Activated naive CD4-positive, alpha-beta T cell treated with anti-CD3 and anti-CD28 coated beads for 36 hours (primary cell): Measurements from ENCODE around the gene LCLAT1. TPM values are rescaled to one million over a fixed set of nuclear protein-coding genes. Genes with fewer than 3 reads are reported as not detected.
"Not testable (repeated sequence)": the region's sequence is repeated elsewhere in the genome, so short reads cannot be mapped to it uniquely, and the experiment has no call there.

Source experiments
- CTCF ChIA-PET: fragments of 350-600 bp; sonication (Branson Sonifier 250); formaldehyde crosslinking; loops from one replicate; lab custom pipeline; 2021; ENCODE audit warnings: antibody characterized with exemption; lab: Charles Lee
- DNase-seq: peaks from one replicate; pipeline ENCODE4 v3.0.0-alpha.2; 2020
- H3K27ac Mint-ChIP-seq: one replicate; pipeline ENCODE4 v1.8.0; 2021; ENCODE audit warnings: mild to moderate bottlenecking, mixed read lengths
- H3K27me3 Mint-ChIP-seq: one replicate; pipeline ENCODE4 v1.8.0; 2021; ENCODE audit warnings: low read depth, mixed read lengths
- H3K36me3 Mint-ChIP-seq: one replicate; pipeline ENCODE4 v1.8.0; 2021; ENCODE audit warnings: low read depth, mixed read lengths
- H3K4me1 Mint-ChIP-seq: one replicate; pipeline ENCODE4 v1.8.0; 2021; ENCODE audit warnings: low read depth, mixed read lengths
- H3K4me3 Mint-ChIP-seq: one replicate; pipeline ENCODE4 v1.8.0; 2021; ENCODE audit warnings: mild to moderate bottlenecking, moderate library complexity, mixed read lengths
- H3K9me3 Mint-ChIP-seq: one replicate; pipeline ENCODE4 v1.8.0; 2021; ENCODE audit warnings: mixed read lengths
- intact Hi-C: fragments of 100-400 bp; cut with micrococcal nuclease; formaldehyde crosslinking; loops from one replicate; pipeline ENCODE4 v1.15.1; 2023
- total RNA-seq, 2 experiments: library from RNA; stranded (reverse); gene quantifications; one replicate each; pipeline ENCODE4 v1.2.3, GENCODE V29; 2021

The LCLAT1 gene
- total RNA-seq, 2 experiments from 2014 or later: 18.8 to 22.8 TPM

- H3K9me3 Mint-ChIP-seq, DNase-seq, H3K4me3 Mint-ChIP-seq, CTCF ChIA-PET, H3K27ac Mint-ChIP-seq, intact Hi-C loops, H3K27me3 Mint-ChIP-seq: not testable (repeated sequence)
- peaks cover 11% of the 10 kb centered on the region for H3K36me3 Mint-ChIP-seq
- H3K4me1 Mint-ChIP-seq: peaks cover 24% of the 10 kb centered on the region
Measured at GRCh38 chr2:30513649-30514048, 66.6 kb downstream of the LCLAT1 start.

- H3K27me3 Mint-ChIP-seq: no peaks in the 10 kb centered on the region
- CTCF ChIA-PET: no interaction called here
- H3K27ac Mint-ChIP-seq: no peak overlapping the region
- intact Hi-C loops: no loop called here
- no peak overlapping the region for H3K4me3 Mint-ChIP-seq
- peaks cover 22% of the 10 kb centered on the region for H3K4me1 Mint-ChIP-seq
- DNase-seq: no peak
- H3K9me3 Mint-ChIP-seq: peaks cover 11% of the 10 kb centered on the region
- peaks cover 17% of the 10 kb centered on the region for H3K36me3 Mint-ChIP-seq
Measured at GRCh38 chr2:30514134-30514847, 67.2 kb downstream of the LCLAT1 start.

GRCh38 chr2:30514848-30515435 lies 67.9 kb downstream of the LCLAT1 start:
- H3K4me1 Mint-ChIP-seq: peaks cover 21% of the 10 kb centered on the region
- no peak for DNase-seq
- peaks cover 23% of the 10 kb centered on the region for H3K36me3 Mint-ChIP-seq
- intact Hi-C loops: no loop called here
- CTCF ChIA-PET: no interaction called here
- H3K9me3 Mint-ChIP-seq: peaks cover 18% of the 10 kb centered on the region
- no peak overlapping the region for H3K4me3 Mint-ChIP-seq
- H3K27ac Mint-ChIP-seq: no peak overlapping the region
- H3K27me3 Mint-ChIP-seq: no peaks in the 10 kb centered on the region

GRCh38 chr2:30516166-30516565 lies 69.1 kb downstream of the LCLAT1 start:
- H3K4me1 Mint-ChIP-seq: peaks cover 9% of the 10 kb centered on the region
- H3K9me3 Mint-ChIP-seq: peaks cover 19% of the 10 kb centered on the region
- H3K4me3 Mint-ChIP-seq: no peak overlapping the region
- H3K27ac Mint-ChIP-seq: no peak overlapping the region
- intact Hi-C loops: no loop called here
- peaks cover 24% of the 10 kb centered on the region for H3K36me3 Mint-ChIP-seq
- no peak for DNase-seq
- CTCF ChIA-PET: interaction anchor here (0.6 to 0.7 kb wide), 2 partner anchors 19 to 24 kb away, joined by 3 read pairs; no protein-coding TSS in a partner anchor
- H3K27me3 Mint-ChIP-seq: no peaks in the 10 kb centered on the region

GRCh38 chr2:30519796-30520195 lies 72.8 kb downstream of the LCLAT1 start:
- H3K27ac Mint-ChIP-seq: no peak overlapping the region
- intact Hi-C loops: no loop called here
- no peaks in the 10 kb centered on the region for H3K27me3 Mint-ChIP-seq
- CTCF ChIA-PET: no interaction called here
- peaks cover 28% of the 10 kb centered on the region for H3K36me3 Mint-ChIP-seq
- no peak for DNase-seq
- H3K4me1 Mint-ChIP-seq: peaks cover 2% of the 10 kb centered on the region
- H3K4me3 Mint-ChIP-seq: no peak overlapping the region
- peaks cover 19% of the 10 kb centered on the region for H3K9me3 Mint-ChIP-seq

GRCh38 chr2:30522421-30522820 lies 75.4 kb downstream of the LCLAT1 start:
- no peak overlapping the region for H3K27ac Mint-ChIP-seq
- H3K4me1 Mint-ChIP-seq: peaks cover 2% of the 10 kb centered on the region
- peaks cover 26% of the 10 kb centered on the region for H3K9me3 Mint-ChIP-seq
- peaks cover 38% of the 10 kb centered on the region for H3K36me3 Mint-ChIP-seq
- intact Hi-C loops: no loop called here
- CTCF ChIA-PET: interaction anchor here (1.8 kb wide), 1 partner anchor 315 kb away, joined by 5 read pairs; no protein-coding TSS in a partner anchor
- no peaks in the 10 kb centered on the region for H3K27me3 Mint-ChIP-seq
- no peak overlapping the region for H3K4me3 Mint-ChIP-seq
- DNase-seq: no peak

GRCh38 chr2:30527411-30527810 lies 80.4 kb downstream of the LCLAT1 start:
- no peaks in the 10 kb centered on the region for H3K27me3 Mint-ChIP-seq
- peaks cover 7% of the 10 kb centered on the region for H3K9me3 Mint-ChIP-seq
- DNase-seq: no peak
- no peak overlapping the region for H3K27ac Mint-ChIP-seq
- H3K36me3 Mint-ChIP-seq: peaks cover 20% of the 10 kb centered on the region
- intact Hi-C loops: no loop called here
- peaks cover 2% of the 10 kb centered on the region for H3K4me1 Mint-ChIP-seq
- H3K4me3 Mint-ChIP-seq: no peak overlapping the region
- CTCF ChIA-PET: interaction anchor here (1.6 kb wide), 1 partner anchor 184 kb away, joined by 5 read pairs; no protein-coding TSS in a partner anchor

GRCh38 chr2:30527859-30528258 lies 80.8 kb downstream of the LCLAT1 start:
- H3K36me3 Mint-ChIP-seq: peaks cover 22% of the 10 kb centered on the region
- intact Hi-C loops: no loop called here
- DNase-seq: no peak
- H3K27me3 Mint-ChIP-seq: no peaks in the 10 kb centered on the region
- H3K4me3 Mint-ChIP-seq: no peak overlapping the region
- peaks cover 1% of the 10 kb centered on the region for H3K4me1 Mint-ChIP-seq
- H3K27ac Mint-ChIP-seq: no peak overlapping the region
- peaks cover 7% of the 10 kb centered on the region for H3K9me3 Mint-ChIP-seq
- CTCF ChIA-PET: interaction anchor here (0.5 to 1.6 kb wide), 2 partner anchors 11 to 184 kb away, joined by 4 to 5 read pairs; no protein-coding TSS in a partner anchor

GRCh38 chr2:30530346-30530745 lies 83.3 kb downstream of the LCLAT1 start:
- H3K9me3 Mint-ChIP-seq: peaks cover 10% of the 10 kb centered on the region
- no peaks in the 10 kb centered on the region for H3K4me1 Mint-ChIP-seq
- no peak overlapping the region for H3K27ac Mint-ChIP-seq
- H3K27me3 Mint-ChIP-seq: no peaks in the 10 kb centered on the region
- DNase-seq: no peak
- intact Hi-C loops: no loop called here
- CTCF ChIA-PET: no interaction called here
- H3K4me3 Mint-ChIP-seq: no peak overlapping the region
- H3K36me3 Mint-ChIP-seq: peaks cover 36% of the 10 kb centered on the region

GRCh38 chr2:30541680-30542079 lies 94.6 kb downstream of the LCLAT1 start:
- intact Hi-C loops: no loop called here
- Mint-ChIP-seq H3K4me3 (no peak overlapping the region), H3K27ac (no peak overlapping the region), H3K4me1 (peaks cover 15% of the 10 kb centered on the region), H3K9me3 (no peaks in the 10 kb centered on the region), H3K27me3 (no peaks in the 10 kb centered on the region), H3K36me3 (peaks cover 19% of the 10 kb centered on the region)
- CTCF ChIA-PET: interaction anchor here (0.5 to 0.6 kb wide), 2 partner anchors 12 to 105 kb away, joined by 3 read pairs; no protein-coding TSS in a partner anchor
- DNase-seq: no peak

GRCh38 chr2:30545875-30546274 lies 98.8 kb downstream of the LCLAT1 start:
- no peak for DNase-seq
- Mint-ChIP-seq H3K36me3 (peaks cover 13% of the 10 kb centered on the region), H3K4me3 (no peak overlapping the region), H3K27ac (no peak overlapping the region), H3K4me1 (peaks cover 16% of the 10 kb centered on the region), H3K9me3 (peaks cover 1% of the 10 kb centered on the region), H3K27me3 (no peaks in the 10 kb centered on the region)
- intact Hi-C loops: no loop called here
- CTCF ChIA-PET: no interaction called here

GRCh38 chr2:30548386-30548785 lies 101.3 kb downstream of the LCLAT1 start:
- Mint-ChIP-seq H3K27ac (no peak overlapping the region), H3K4me3 (no peak overlapping the region), H3K27me3 (no peaks in the 10 kb centered on the region), H3K36me3 (peaks cover 14% of the 10 kb centered on the region), H3K4me1 (peaks cover 6% of the 10 kb centered on the region), H3K9me3 (peaks cover 2% of the 10 kb centered on the region)
- DNase-seq: no peak
- CTCF ChIA-PET: interaction anchor here (0.6 to 0.7 kb wide), 2 partner anchors 15 to 119 kb away, joined by 3 read pairs; no protein-coding TSS in a partner anchor
- intact Hi-C loops: no loop called here
